ENCODE results near the gene NLRX1.

The NLRX1 gene

DNA sequence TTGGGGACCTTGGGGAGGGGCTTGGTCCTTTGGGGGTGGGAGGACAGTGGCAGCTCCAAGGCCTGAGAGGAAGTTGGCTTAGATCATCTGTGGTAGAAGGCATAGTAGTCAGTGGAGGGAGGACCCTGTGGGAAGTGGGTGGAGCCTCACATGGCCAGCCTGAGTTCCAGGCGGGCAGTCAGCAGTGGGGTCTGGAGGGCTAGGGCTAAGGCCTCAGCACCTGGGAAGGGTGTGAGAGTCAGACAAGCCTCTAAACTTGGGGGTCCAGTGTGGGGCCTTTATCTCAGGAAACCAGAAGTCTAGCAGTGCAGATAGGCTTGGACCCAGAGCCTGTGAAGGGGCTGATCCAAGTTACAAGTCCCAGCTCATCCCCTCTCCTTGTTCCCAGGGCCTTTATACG, 4.0 kb downstream of the NLRX1 start:
- no peak overlapping the region for H3K4me3 ChIP-seq (ENCODE audit: low read length)
- no peaks in the 10 kb centered on the region for H3K36me3 ChIP-seq (ENCODE audit: control insufficient read depth, low read length)
- H3K4me2 ChIP-seq (ENCODE audit: low read length): no peak overlapping the region
- peaks cover 6% of the 10 kb centered on the region for H3K4me1 ChIP-seq (ENCODE audit: control insufficient read depth, low read length)
- no peak overlapping the region for H3K27ac ChIP-seq (ENCODE audit: low read depth, low read length)
- no peak for TF ChIP-seq EZH2phosphoT487 (IDR thresholded peaks at IDR 0.05; ENCODE audit: borderline replicate concordance, low read length)
- TF ChIP-seq, protein P1, sequence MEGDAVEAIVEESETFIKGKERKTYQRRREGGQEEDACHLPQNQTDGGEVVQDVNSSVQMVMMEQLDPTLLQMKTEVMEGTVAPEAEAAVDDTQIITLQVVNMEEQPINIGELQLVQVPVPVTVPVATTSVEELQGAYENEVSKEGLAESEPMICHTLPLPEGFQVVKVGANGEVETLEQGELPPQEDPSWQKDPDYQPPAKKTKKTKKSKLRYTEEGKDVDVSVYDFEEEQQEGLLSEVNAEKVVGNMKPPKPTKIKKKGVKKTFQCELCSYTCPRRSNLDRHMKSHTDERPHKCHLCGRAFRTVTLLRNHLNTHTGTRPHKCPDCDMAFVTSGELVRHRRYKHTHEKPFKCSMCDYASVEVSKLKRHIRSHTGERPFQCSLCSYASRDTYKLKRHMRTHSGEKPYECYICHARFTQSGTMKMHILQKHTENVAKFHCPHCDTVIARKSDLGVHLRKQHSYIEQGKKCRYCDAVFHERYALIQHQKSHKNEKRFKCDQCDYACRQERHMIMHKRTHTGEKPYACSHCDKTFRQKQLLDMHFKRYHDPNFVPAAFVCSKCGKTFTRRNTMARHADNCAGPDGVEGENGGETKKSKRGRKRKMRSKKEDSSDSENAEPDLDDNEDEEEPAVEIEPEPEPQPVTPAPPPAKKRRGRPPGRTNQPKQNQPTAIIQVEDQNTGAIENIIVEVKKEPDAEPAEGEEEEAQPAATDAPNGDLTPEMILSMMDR (IDR thresholded peaks at IDR 0.05; ENCODE audit: low read depth, low read length, poor library complexity, severe bottlenecking): no peak
- no peaks in the 10 kb centered on the region for H3K27me3 ChIP-seq (ENCODE audit: control insufficient read depth, low read length)
- H4K20me1 ChIP-seq (ENCODE audit: control insufficient read depth, insufficient read depth, low read depth, low read length): no peaks in the 10 kb centered on the region
- H3K9me3 ChIP-seq (ENCODE audit: control insufficient read depth, insufficient read depth, low read length): no peaks in the 10 kb centered on the region
- 0 out of 2 replicates have a peak, but pooled peaks cover 3% of the 10 kb centered on the region for H3K79me2 ChIP-seq (ENCODE audit: control insufficient read depth, low read length)
- H3F3A ChIP-seq (ENCODE audit: control insufficient read depth, insufficient read depth): peaks cover 11% of the 10 kb centered on the region
- no peaks in the 10 kb centered on the region for H3K9me2 ChIP-seq (replicated peaks; ENCODE audit: control insufficient read depth, low read length)

DNA sequence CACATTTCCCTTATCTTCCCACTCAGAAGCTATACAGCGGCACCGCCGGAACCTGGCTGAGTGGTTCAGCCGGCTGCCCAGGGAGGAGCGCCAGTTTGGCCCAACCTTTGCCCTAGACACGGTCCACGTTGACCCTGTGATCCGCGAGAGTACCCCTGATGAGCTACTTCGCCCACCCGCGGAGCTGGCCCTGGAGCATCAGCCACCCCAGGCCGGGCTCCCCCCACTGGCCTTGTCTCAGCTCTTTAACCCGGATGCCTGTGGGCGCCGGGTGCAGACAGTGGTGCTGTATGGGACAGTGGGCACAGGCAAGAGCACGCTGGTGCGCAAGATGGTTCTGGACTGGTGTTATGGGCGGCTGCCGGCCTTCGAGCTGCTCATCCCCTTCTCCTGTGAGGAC, 4.9 kb downstream of the NLRX1 start:
- peaks cover 11% of the 10 kb centered on the region for H3F3A ChIP-seq (ENCODE audit: control insufficient read depth, insufficient read depth)
- no peaks in the 10 kb centered on the region for H3K9me3 ChIP-seq (ENCODE audit: control insufficient read depth, insufficient read depth, low read length)
- H3K4me3 ChIP-seq (ENCODE audit: low read length): no peak overlapping the region
- TF ChIP-seq, protein P1 (IDR thresholded peaks at IDR 0.05; ENCODE audit: low read depth, low read length, poor library complexity, severe bottlenecking): no peak
- no peak for TF ChIP-seq EZH2phosphoT487 (IDR thresholded peaks at IDR 0.05; ENCODE audit: borderline replicate concordance, low read length)
- no peak overlapping the region for H3K27ac ChIP-seq (ENCODE audit: low read depth, low read length)
- no peaks in the 10 kb centered on the region for H3K9me2 ChIP-seq (replicated peaks; ENCODE audit: control insufficient read depth, low read length)
- 0 out of 2 replicates have a peak, but pooled peaks cover 3% of the 10 kb centered on the region for H3K79me2 ChIP-seq (ENCODE audit: control insufficient read depth, low read length)
- no peaks in the 10 kb centered on the region for H3K27me3 ChIP-seq (ENCODE audit: control insufficient read depth, low read length)
- H3K4me1 ChIP-seq (ENCODE audit: control insufficient read depth, low read length): peaks cover 10% of the 10 kb centered on the region
- H3K36me3 ChIP-seq (ENCODE audit: control insufficient read depth, low read length): 0 out of 2 replicates have a peak, but pooled peaks cover 3% of the 10 kb centered on the region
- H3K4me2 ChIP-seq (ENCODE audit: low read length): no peak overlapping the region
- no peaks in the 10 kb centered on the region for H4K20me1 ChIP-seq (ENCODE audit: control insufficient read depth, insufficient read depth, low read depth, low read length)

DNA sequence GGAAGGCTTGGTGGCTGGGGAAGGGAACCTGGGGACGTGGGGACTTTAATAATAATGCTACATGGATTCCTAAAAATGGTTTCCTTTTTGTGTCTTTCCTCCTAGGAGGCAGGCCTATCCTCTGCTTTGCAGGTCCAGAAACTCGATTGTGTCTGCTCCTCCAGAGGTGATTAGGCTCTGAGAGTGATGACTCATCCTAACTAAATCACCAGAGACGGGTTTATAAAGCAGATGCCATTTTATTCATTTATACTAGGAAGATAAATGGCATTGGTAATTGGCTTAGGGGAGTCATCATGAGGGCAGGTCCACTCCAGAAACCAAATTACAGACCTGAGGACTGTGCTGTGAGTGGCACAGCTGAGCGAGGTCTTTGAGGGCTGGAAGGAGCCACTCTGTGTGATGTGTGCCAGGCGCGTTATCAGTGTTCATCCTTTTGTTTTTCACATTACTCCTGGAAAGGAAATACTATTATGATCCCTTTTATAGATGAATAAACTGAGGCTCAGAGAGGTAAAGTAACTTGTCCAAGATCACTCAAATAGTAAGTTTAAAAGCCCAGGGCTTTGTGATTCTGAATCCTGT, 7.1 kb downstream of the NLRX1 start:
- Histone ChIP-seq H3K4me1 (ENCODE audit: control insufficient read depth, low read length) (peaks cover 4% of the 10 kb centered on the region; the same call in 1 of the 2 replicates), H4K20me1 (ENCODE audit: control insufficient read depth, insufficient read depth, low read depth, low read length) (no peaks in the 10 kb centered on the region), H3F3A (ENCODE audit: control insufficient read depth, insufficient read depth) (0 out of 2 replicates have a peak, but pooled peaks cover 3% of the 10 kb centered on the region), H3K9me2 (replicated peaks; ENCODE audit: control insufficient read depth, low read length) (no peaks in the 10 kb centered on the region), H3K4me2 (ENCODE audit: low read length) (no peak overlapping the region), H3K4me3 (ENCODE audit: low read length) (no peak overlapping the region), H3K27me3 (ENCODE audit: control insufficient read depth, low read length) (no peaks in the 10 kb centered on the region), H3K9me3 (ENCODE audit: control insufficient read depth, insufficient read depth, low read length) (no peaks in the 10 kb centered on the region), H3K27ac (ENCODE audit: low read depth, low read length) (no peak overlapping the region), H3K36me3 (ENCODE audit: control insufficient read depth, low read length) (0 out of 2 replicates have a peak, but pooled peaks cover 3% of the 10 kb centered on the region), H3K79me2 (ENCODE audit: control insufficient read depth, low read length) (no peaks in the 10 kb centered on the region)
- TF ChIP-seq, protein P1 (IDR thresholded peaks at IDR 0.05; ENCODE audit: low read depth, low read length, poor library complexity, severe bottlenecking): no peak
- no peak for TF ChIP-seq EZH2phosphoT487 (IDR thresholded peaks at IDR 0.05; ENCODE audit: borderline replicate concordance, low read length)

Data from DOHH2 (cell line).